ENCODE measurements around the gene CNRIP1.
"Not testable (repeated sequence)": the region's sequence is repeated elsewhere in the genome, so short reads cannot be mapped to it uniquely, and the experiment has no call there.

Gene CNRIP1, protein sequence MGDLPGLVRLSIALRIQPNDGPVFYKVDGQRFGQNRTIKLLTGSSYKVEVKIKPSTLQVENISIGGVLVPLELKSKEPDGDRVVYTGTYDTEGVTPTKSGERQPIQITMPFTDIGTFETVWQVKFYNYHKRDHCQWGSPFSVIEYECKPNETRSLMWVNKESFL

GRCh38 chr2:68319398-68320117, at the start of gene CNRIP1:
Gene CNRIP1, minus strand, starts transcription at chr2:68319949. Its CDS starts 549 bp downstream, at chr2:68319400.
- peak; percentile 84 for DNase-seq

- DNase-seq = no peak
Observed at GRCh38 chr2:68369337-68369734, 49.6 kb upstream of the CNRIP1 start.

DNA sequence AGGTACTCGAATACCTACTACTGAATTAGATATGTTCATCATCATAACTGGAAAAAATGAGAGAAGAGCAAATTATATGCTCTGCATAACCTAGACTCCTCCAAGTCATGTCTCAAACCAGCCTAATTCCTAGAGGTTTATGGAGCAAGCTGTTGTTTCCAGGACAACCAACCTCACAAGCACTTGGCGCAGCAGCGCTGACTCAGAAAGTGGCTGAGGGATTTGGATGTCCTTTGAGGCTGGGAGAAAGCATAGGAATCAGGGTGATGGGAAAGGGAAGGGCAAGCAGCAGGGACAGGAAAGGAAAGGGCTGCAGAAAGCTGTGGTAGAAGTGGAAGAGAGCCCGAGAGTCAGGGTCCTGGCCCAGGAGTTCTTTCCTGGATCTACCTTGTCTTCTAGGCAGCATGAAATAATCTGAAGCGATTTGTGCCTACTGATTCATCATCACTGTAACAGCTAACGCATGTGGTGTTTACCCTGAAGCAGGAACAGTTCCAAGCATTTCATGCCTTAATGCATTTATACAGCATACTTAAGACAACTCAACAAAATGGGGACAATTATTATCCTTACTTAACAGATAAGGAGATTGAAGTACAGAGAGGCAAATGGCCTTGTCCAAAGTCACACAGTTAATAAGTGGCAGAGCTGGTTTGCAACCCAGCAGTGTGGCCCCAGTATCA, 49.0 kb upstream of the CNRIP1 start:
- DNase-seq = no peak

GRCh38 chr2:68367953-68368653, 48.4 kb upstream of the CNRIP1 start:
- no peak for DNase-seq

- no peak for DNase-seq
Observed at GRCh38 chr2:68366083-68366560, 46.4 kb upstream of the CNRIP1 start.

- no peak for DNase-seq
Observed at GRCh38 chr2:68365087-68365486, 45.3 kb upstream of the CNRIP1 start, which contains the start of gene PLEK. Gene PLEK, plus strand, starts transcription at chr2:68365282. Its CDS starts 70 bp downstream, at chr2:68365352.

GRCh38 chr2:68363721-68364120, 44.0 kb upstream of the CNRIP1 start:
- no peak for DNase-seq

DNA sequence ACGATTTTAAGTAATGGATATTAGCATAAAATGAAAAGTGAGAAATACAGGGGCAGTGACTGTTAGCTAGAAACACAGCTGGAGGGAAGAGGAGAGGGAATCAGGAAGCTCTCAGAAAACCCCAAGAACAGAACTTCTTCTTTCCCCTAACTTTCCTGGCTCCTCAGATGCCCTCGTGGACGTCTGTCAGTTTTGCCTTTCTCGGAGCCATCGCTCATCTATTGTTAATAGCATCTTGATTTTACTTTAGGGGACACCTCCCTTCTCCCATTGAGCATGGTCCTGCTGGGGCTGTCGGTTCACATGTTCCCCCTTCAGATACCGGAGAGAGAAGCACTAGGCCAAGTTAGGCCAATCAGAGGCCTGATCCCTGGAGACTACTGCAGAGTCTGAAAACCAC, 43.0 kb upstream of the CNRIP1 start:
- DNase-seq = no peak

DNA sequence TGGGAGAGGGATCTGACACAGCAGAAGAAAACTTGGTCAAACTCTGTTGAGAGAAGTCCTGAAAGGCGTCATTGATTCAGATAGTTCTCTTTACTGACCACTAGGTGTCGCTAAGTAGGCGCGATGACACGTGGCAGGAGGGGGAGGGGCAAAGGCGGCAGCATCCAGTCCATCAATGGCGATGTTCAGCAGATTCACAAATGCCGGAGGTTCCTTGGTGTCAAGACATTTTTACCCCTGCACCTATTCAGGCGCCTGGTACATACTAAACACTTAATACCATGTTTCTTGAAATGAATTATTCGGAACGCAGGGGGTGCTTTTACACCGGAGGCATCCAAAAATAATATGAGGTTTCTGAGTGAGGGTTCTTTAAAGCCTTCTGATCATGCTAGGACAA, 42.3 kb upstream of the CNRIP1 start:
- DNase-seq = peak; percentile 77

DNA sequence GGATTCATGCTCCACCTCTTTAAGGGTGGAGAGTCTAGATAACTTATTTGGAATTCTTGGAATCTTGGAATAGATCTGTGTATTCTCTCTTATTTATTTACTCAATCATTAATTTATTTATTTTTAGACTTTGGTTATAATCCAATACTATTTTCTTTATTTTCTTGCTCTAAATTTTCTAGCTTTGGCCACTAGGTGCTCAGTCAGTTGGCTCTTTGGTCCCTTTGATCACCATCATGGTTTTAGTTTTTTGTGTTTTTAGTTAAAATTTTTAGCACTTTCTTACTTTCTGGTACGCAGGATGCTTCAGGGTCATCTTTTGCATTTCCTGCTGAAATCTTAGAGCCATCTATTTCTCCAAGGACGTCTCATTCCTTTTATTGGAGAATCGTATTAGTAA, 40.1 kb upstream of the CNRIP1 start:
- DNase-seq = no peak

DNA sequence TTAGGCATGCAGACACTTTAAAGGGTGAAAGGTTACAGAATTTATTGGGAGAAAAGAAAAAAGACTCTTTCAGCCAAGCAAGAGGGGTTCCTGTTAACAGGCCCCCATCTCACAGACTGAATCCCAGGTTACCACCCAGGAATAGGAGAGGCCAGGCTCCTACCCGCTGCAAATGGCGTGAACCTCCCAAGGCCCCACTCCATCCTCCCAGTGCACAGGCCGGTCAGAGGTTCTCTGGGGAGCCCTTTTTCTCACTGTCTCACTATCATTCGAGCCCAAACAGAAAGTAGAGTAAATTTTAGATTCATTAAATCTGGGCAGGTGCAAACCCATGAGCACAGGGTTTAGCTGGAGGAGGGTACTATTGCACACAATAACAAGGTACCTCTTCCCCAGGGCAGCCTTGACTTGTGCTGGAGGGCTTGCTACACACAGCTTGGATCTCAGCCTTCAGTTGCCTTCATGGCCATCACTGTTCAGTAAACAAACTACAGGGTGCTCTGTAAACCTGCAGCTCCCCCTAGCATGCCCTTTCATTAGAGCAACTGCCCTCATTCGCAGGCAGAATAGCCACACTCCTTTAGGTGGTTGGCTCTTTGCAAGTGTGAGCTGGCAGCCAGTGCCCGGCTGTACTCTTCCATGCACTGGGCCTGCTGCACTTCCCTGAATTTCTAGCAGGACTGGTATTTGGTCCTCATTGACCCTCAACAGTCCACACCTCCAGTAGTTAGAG, 38.0 kb upstream of the CNRIP1 start:
- peak; percentile 20 for DNase-seq

- DNase-seq = no peak
Observed at GRCh38 chr2:68356599-68357239, 37.0 kb upstream of the CNRIP1 start.

- no peak for DNase-seq
Observed at GRCh38 chr2:68352651-68353391, 33.1 kb upstream of the CNRIP1 start.

DNA sequence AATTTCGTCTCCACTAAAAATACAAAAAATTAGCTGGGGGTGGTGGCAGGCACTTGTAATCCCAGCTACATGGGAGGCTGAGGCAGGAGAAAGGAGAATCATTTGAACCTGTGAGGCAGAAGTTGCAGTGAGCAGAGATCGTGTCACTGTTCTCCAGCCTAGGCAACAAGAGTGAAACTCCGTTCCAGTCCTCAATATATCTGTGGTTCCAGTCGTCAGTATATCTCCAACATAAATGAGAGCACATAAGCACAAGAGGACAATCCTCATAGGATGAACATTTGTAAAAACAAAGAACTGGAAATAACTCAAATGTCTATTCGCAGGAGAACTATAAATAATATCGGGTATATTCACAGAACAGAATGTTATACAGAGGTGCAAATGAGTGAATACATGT, 32.2 kb upstream of the CNRIP1 start:
- DNase-seq = no peak

DNA sequence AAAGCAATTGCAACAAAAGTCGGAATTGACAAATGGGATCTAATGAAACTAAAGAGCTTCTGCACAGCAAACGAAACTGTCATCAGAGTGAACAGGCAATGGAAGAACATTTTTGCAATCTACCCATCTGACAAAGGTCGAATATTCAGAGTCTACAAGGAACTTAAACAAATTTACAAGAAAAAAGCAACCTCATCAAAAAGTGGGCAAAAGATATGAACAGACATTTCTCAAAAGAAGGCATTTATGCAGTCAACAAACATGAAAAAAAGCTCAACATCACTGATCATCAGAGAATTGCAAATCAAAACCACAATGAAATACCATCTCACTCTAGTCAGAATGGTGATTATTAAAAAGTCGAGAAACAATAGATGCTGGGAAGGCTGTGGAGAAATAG, 29.3 kb upstream of the CNRIP1 start:
- not testable (repeated sequence) for DNase-seq

GRCh38 chr2:68345129-68345875, 25.6 kb upstream of the CNRIP1 start:
- DNase-seq = peak; percentile 56

DNA sequence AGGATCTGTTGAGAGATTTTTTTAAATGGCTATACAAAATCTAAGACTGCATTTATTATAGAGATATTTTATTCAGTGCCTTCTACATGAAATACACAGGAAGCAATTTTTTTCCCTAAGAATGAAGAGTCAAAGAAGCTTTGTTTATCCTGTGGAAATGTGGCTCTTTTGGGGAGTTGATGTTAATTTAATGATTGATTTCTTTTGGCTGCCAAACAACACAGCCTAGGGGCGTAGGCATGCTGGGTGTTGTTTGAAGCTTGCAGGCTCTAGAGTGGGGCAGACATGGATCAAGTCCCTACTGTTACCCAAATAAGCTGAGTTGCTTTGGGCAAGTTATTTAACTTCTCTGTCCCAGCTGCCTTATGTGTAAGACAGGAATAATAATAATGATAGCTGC, 24.3 kb upstream of the CNRIP1 start:
- DNase-seq = no peak

- no peak for DNase-seq
Observed at GRCh38 chr2:68342470-68342869, 22.7 kb upstream of the CNRIP1 start.

- DNase-seq = no peak
Observed at GRCh38 chr2:68341583-68341982, 21.8 kb upstream of the CNRIP1 start.

- no peak for DNase-seq
Observed at GRCh38 chr2:68341062-68341329, 21.2 kb upstream of the CNRIP1 start.
